ENCODE measurements around the gene TRIM2.
"Not testable (repeated sequence)": the region's sequence is repeated elsewhere in the genome, so short reads cannot be mapped to it uniquely, and the experiment has no call there.

The TRIM2 gene

DNA sequence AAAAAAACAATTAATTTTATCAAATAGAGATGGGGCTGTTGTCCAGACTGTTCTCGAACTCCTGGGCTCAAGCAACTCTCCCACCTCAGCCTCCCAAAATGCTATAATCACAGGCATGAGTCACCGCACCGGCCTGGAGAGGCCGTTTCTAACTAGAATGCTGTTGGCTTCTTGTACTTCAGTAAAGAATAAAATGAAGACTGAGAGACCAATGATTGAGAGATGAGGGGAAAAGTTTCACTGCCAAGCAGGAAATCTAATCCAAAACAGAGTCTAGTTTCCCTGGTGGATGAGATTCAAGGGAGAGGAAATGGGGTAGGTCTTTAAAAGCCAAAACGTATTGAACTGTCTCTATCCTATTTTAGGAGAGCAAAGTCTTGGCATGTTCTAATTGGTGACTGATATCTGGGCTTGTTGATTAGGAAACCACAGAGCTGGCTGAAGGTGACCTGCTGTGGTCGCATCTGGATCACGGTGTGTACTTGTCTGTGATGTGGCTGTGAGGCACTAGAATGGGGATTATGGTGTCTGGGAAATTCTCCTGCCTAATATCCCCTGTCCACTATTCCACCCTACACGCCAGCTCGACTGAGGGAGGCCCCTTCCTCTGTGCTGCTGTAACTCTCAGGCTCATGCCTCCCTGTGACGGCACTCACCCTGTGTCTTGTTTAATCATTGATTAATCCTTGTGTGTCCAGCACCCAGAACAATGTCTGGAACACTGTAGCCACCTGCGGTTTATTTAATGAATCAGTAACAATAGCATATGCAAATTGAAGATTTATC lies 15.0 kb upstream of the TRIM2 start:
- DNase-seq (ENCODE audit: low read depth in 2 of 3, low spot score in 1 of 3), result no peak

DNA sequence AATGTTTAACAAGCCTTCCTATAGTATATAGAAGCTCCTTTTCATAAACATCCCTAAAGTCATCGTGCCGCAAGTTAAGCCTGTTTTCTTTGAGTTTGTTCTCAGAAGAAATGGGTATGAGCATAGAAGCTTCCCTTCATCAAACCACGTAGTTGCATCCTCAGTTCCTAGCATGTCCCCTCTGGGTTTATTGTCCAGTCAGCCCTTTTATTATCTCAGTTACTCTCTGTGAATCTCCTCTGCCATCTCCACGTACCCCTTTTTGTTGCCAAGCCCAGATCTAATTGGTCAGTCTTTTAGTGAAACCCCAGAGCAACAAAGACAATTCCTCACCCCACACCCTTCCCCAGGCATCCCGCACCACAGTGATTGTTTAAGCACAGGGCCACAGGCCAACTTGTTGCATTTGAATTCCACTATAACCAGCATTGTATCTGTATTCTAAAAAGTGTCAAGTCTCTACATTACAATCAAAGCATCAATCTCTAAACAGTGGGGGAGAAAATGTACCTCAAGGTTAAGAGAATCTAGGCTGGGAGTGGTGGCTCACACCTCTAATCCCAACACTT lies 12.4 kb upstream of the TRIM2 start:
- no peak for DNase-seq (ENCODE audit: low read depth in 2 of 3, low spot score in 1 of 3)

DNA sequence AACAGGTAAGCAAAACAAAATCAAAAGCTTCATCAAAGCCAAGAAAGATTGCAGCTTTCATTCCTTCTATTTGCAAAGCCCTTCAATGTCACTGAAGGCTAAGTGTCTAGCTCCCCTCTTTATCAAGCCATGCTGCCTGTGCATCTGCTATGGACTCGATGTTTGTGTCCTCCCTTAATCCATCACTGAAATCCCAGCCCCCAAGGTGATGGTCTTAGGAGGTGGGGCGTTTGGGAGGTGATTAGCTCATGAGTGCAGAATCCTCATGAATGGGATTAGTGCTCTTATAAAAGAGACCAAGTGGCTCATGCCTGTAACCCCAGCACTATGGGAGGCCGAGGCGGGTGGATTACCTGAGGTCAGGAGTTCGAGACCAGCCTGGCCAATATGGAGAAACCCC lies 6.9 kb upstream of the TRIM2 start:
- DNase-seq (ENCODE audit: low read depth in 2 of 3, low spot score in 1 of 3), result no peak

- no peak for DNase-seq (ENCODE audit: low read depth in 2 of 3, low spot score in 1 of 3)
Observed at GRCh38 chr4:153198719-153199118, 5.5 kb upstream of the TRIM2 start.

- DNase-seq (ENCODE audit: low read depth in 2 of 3, low spot score in 1 of 3), result not testable (repeated sequence)
Observed at GRCh38 chr4:153203746-153204145, 497 bp upstream of the TRIM2 start.

- DNase-seq (ENCODE audit: low read depth in 2 of 3, low spot score in 1 of 3), result no peak
Observed at GRCh38 chr4:153204728-153205648, 745 bp downstream of the TRIM2 start.

DNA sequence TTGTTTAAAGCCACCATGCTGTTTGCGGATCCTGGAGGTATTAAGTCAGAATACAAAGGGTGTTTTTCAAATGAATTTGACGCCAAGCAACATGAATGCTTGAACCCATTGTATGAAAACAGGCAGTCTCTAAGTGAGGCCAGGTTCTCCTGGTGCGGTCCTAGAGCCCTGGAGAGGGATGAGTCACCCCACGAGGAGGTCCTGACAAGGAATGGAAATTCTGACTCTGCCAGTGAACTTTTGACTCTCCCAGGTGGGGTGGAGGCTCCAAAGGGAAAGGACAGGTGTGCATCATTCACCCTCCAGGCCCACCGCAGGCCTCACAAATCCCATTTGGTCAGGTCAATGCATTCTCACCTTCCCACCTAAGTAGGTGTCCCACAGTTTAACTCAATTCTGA lies 1.5 kb downstream of the TRIM2 start:
- peak in 2 of 3 donors; percentile 32 to 34 for DNase-seq (ENCODE audit: low read depth in 2 of 3, low spot score in 1 of 3)

GRCh38 chr4:153206534-153206933 lies 2.3 kb downstream of the TRIM2 start:
- DNase-seq (ENCODE audit: low read depth in 2 of 3, low spot score in 1 of 3), result no peak

GRCh38 chr4:153207027-153207426 lies 2.8 kb downstream of the TRIM2 start:
- no peak for DNase-seq (ENCODE audit: low read depth in 2 of 3, low spot score in 1 of 3)

- no peak for DNase-seq (ENCODE audit: low read depth in 2 of 3, low spot score in 1 of 3)
Observed at GRCh38 chr4:153207567-153207966, 3.3 kb downstream of the TRIM2 start.

- no peak for DNase-seq (ENCODE audit: low read depth in 2 of 3, low spot score in 1 of 3)
Observed at GRCh38 chr4:153209410-153209809, 5.2 kb downstream of the TRIM2 start.

GRCh38 chr4:153210727-153211126 lies 6.5 kb downstream of the TRIM2 start:
- DNase-seq (ENCODE audit: low read depth in 2 of 3, low spot score in 1 of 3), result no peak

DNA sequence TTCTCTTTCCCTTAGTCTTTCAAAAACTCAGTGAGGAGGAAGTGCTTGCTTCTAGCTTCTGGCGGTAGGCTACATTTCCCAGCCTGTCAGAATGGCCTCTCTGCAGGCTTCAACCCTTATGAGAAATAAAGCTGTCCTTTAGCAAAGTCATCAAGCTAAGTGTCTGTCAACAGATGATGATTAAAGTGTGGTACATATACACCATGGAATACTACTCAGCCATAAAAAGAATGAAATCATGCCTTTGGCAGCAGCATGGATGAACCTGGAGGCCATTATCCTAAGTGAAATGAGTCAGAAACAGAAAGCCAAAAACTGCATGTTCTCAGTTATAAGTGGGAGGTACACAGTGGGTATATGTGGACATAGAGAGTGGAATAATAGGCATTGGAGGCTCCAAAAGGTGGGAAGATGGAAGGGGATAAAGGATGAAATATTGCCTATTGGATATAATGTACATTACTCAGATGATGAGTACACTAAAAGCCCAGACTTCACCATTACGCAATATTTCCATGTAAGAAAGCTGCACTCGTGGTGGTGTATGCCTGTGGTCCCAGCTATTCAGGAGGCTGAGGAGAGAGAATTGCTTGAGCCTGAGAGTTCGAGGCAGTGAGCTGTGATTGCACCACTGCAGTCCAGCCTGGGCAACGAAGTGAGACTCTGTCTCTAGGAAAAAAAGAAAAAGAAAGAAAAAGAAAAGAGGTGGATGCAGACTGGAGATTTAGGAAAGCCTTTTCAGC lies 7.9 kb downstream of the TRIM2 start:
- no peak for DNase-seq (ENCODE audit: low read depth in 2 of 3, low spot score in 1 of 3)

DNA sequence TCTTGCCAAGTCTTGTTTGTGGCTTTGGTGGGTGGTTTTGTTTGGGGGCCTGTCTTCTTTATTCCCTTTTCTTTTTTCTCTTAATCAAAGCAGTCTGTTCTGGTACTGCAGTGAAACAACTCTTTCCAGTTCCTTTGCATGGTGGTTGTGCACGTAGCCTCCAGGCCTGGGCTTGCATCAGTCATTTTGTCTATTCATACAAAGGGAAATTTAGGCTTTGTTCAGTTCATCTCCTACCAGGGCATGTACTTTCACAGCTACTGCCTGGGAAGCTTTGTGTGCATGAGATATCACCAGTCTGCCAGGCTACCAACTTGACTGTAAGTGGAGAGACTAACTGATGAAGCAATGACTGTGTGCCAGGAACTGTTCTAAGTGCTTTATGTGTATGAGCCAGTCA lies 8.5 kb downstream of the TRIM2 start:
- DNase-seq (ENCODE audit: low read depth in 2 of 3, low spot score in 1 of 3), result no peak

DNA sequence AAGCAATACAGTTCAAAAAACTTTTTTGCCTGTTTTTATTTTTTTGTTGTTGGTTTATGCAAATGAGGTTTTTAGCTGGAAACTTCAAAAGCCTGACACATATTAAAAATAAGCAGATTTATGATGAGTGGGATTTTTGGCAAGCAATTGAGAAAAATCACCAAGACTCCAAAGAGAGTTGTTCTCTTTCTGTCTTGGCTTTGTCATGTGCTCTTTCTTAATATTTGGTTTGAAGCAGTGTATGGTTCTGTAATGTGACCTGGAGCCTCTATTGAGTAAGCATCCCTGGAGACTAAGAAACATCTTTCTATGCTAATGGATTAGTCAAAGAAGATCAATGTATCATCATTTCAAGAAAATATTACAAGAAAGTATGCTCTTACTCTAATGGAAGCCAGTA lies 11.7 kb downstream of the TRIM2 start:
- no peak for DNase-seq (ENCODE audit: low read depth in 2 of 3, low spot score in 1 of 3)

- no peak for DNase-seq (ENCODE audit: low read depth in 2 of 3, low spot score in 1 of 3)
Observed at GRCh38 chr4:153216546-153216945, 12.3 kb downstream of the TRIM2 start.

DNA sequence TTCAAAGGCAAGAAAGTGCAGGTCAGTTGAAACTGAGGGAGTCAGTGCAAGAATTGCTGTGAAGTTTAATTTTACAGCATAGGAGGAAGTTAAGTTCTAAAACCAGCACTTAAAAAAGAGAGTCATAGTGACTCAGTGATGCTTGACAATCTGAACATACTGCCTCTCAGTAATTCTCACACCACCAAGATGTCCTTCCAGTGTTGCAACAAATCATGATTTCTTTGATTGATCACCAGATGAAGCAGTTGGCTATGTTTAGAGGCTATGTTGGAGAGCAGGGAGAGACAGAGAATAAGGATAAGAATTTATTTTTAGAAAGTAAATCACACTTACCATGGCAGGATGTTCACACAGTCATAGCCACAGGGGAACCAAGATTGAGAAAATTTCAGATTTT lies 13.2 kb downstream of the TRIM2 start:
- DNase-seq (ENCODE audit: low read depth in 2 of 3, low spot score in 1 of 3), result no peak

DNA sequence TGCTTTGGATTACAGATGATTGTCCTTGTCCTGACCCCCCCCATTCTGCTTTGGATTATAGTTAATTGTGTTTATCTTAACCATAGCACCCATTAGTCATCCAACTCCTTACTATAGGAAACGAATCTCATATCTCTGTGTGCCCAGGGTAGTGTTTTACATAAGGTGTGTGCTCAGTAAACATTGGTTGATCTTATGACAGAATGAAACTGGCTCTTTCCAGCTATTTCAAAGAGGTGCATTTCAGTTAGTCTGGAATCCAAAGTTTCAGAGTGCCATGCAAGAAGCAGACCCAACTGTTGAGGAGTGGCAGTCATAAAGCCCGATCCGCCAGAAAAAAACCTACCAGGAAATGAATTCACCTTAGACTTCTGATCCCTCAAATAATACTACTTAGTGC lies 14.7 kb downstream of the TRIM2 start:
- DNase-seq (ENCODE audit: low read depth in 2 of 3, low spot score in 1 of 3), result no peak

- DNase-seq (ENCODE audit: low read depth in 2 of 3, low spot score in 1 of 3), result no peak
Observed at GRCh38 chr4:153220682-153221395, 16.6 kb downstream of the TRIM2 start.
